H9 (cell line): ENCODE measurements around the gene RNF32. TPM values are rescaled to one million over a fixed set of nuclear protein-coding genes. Genes with fewer than 3 reads are reported as not detected.

Experiments
- DNase-seq: peaks from one replicate; pipeline ENCODE4 v3.0.0-alpha.2; 2017
- H2AFZ ChIP-seq: one replicate; pipeline ENCODE4 v1.6.1; 2013; ENCODE audit warnings: mild to moderate bottlenecking, low read length, control low read depth, moderate library complexity
- H2AK5ac ChIP-seq: 2 replicates; pipeline ENCODE4 v1.6.1; 2013; ENCODE audit warnings: low read length, control low read depth, mixed read lengths; ENCODE audit not compliant: insufficient read length
- H2BK120ac ChIP-seq: one replicate; pipeline ENCODE4 v1.6.1; 2013; ENCODE audit warnings: low read depth, mild to moderate bottlenecking, low read length, control low read depth, inconsistent platforms; ENCODE audit not compliant: poor library complexity, severe bottlenecking
- H2BK12ac ChIP-seq: 2 replicates; pipeline ENCODE4 v1.6.1; 2013; ENCODE audit warnings: low read length, control low read depth, mixed read lengths, low read depth; ENCODE audit not compliant: insufficient read length
- H2BK15ac ChIP-seq: 2 replicates; pipeline ENCODE4 v1.6.1; 2013; ENCODE audit warnings: low read depth, low read length, control low read depth
- H2BK20ac ChIP-seq: one replicate; pipeline ENCODE4 v1.6.1; 2013; ENCODE audit warnings: low read depth, mild to moderate bottlenecking, low read length, control low read depth, inconsistent platforms; ENCODE audit not compliant: poor library complexity, severe bottlenecking
- H2BK5ac ChIP-seq: 2 replicates; pipeline ENCODE4 v1.6.1; 2013; ENCODE audit warnings: low read length, control low read depth, mixed read lengths; ENCODE audit not compliant: insufficient read length
- H3K14ac ChIP-seq: 2 replicates; pipeline ENCODE4 v1.6.1; 2013; ENCODE audit warnings: low read length, control low read depth; ENCODE audit not compliant: insufficient read depth
- H3K18ac ChIP-seq: 2 replicates; pipeline ENCODE4 v1.6.1; 2013; ENCODE audit warnings: low read depth, mild to moderate bottlenecking, mixed read lengths, low read length, control low read depth; ENCODE audit not compliant: insufficient read length
- H3K23ac ChIP-seq: 2 replicates; pipeline ENCODE4 v1.6.1; 2013; ENCODE audit warnings: low read length, control low read depth, mixed read lengths, low read depth; ENCODE audit not compliant: insufficient read length
- H3K23me2 ChIP-seq: 2 replicates; pipeline ENCODE4 v1.6.1; 2013; ENCODE audit warnings: low read depth, mild to moderate bottlenecking, mixed read lengths, low read length, control low read depth; ENCODE audit not compliant: insufficient read length, poor library complexity, severe bottlenecking
- H3K27ac ChIP-seq: 2 replicates; pipeline ENCODE4 v1.5.1; 2013; ENCODE audit warnings: low read length, control low read depth, mixed read lengths, low read depth; ENCODE audit not compliant: insufficient read length
- H3K27me3 ChIP-seq: 2 replicates; pipeline ENCODE4 v1.6.1; 2013; ENCODE audit warnings: low read length, control low read depth, inconsistent platforms; ENCODE audit not compliant: insufficient read depth
- H3K4ac ChIP-seq: 2 replicates; pipeline ENCODE4 v1.6.1; 2013; ENCODE audit warnings: low read depth, mild to moderate bottlenecking, control low read depth, inconsistent platforms, low read length, moderate library complexity
- H3K4me1 ChIP-seq: 2 replicates; pipeline ENCODE4 v1.6.1; 2013; ENCODE audit warnings: low read length, control low read depth, inconsistent platforms; ENCODE audit not compliant: insufficient read depth
- H3K4me2 ChIP-seq: 2 replicates; pipeline ENCODE4 v1.6.1; 2013; ENCODE audit warnings: low read length, control low read depth, mixed read lengths; ENCODE audit not compliant: insufficient read length, insufficient read depth
- H3K56ac ChIP-seq: 2 replicates; pipeline ENCODE4 v1.6.1; 2013; ENCODE audit warnings: low read depth, mild to moderate bottlenecking, mixed read lengths, low read length, control low read depth; ENCODE audit not compliant: insufficient read length
- H3K79me1 ChIP-seq: 2 replicates; pipeline ENCODE4 v1.6.1; 2013; ENCODE audit warnings: low read depth, mild to moderate bottlenecking, moderate library complexity, low read length, control low read depth, inconsistent platforms; ENCODE audit not compliant: insufficient read depth, poor library complexity, severe bottlenecking
- H3K79me2 ChIP-seq: 2 replicates; pipeline ENCODE4 v1.6.1; 2013; ENCODE audit warnings: low read length, control low read depth, inconsistent platforms; ENCODE audit not compliant: insufficient read depth
- H3K9ac ChIP-seq: 2 replicates; pipeline ENCODE4 v1.6.1; 2013; ENCODE audit warnings: low read length, control low read depth, mixed read lengths; ENCODE audit not compliant: insufficient read length; ENCODE audit errors: extremely low read depth
- H3K9me3 ChIP-seq: one replicate; pipeline ENCODE4 v1.6.1; 2013; ENCODE audit warnings: low read depth, low read length, inconsistent platforms; ENCODE audit not compliant: control insufficient read depth
- H3T11ph ChIP-seq: one replicate; pipeline ENCODE4 v1.6.1; 2013; ENCODE audit warnings: mild to moderate bottlenecking, low read length, control low read depth, inconsistent platforms
- H4K20me1 ChIP-seq: one replicate; pipeline ENCODE4 v1.6.1; 2013; ENCODE audit not compliant: control insufficient read depth, insufficient read length, insufficient read depth
- H4K5ac ChIP-seq: 2 replicates; pipeline ENCODE4 v1.6.1; 2013; ENCODE audit warnings: low read depth, mild to moderate bottlenecking, mixed read lengths, low read length, control low read depth; ENCODE audit not compliant: insufficient read length
- H4K8ac ChIP-seq: replicated peaks from 2 replicates; pipeline ENCODE4 v1.6.1; 2013; ENCODE audit warnings: low read length, control low read depth, mixed read lengths, low read depth; ENCODE audit not compliant: insufficient read length
- H4K91ac ChIP-seq: 2 replicates; pipeline ENCODE4 v1.6.1; 2013; ENCODE audit warnings: low read depth, mild to moderate bottlenecking, moderate library complexity, mixed read lengths, low read length, control low read depth; ENCODE audit not compliant: insufficient read length
- H3K27ac Mint-ChIP-seq, 3 experiments: 2 replicates in 2 of 3; 3 replicates in 1 of 3; pipeline ENCODE4 v1.8.0; 2020 to 2021; ENCODE audit warnings: mixed read lengths in 3 of 3, mild to moderate bottlenecking in 1 of 3, moderate library complexity in 1 of 3
- H3K27me3 Mint-ChIP-seq: 2 replicates; pipeline ENCODE4 v1.8.0; 2021; ENCODE audit warnings: low read depth, mild to moderate bottlenecking, moderate library complexity, mixed read lengths
- H3K36me3 Mint-ChIP-seq, 3 experiments: 2 replicates in 2 of 3; 3 replicates in 1 of 3; pipeline ENCODE4 v1.8.0; 2020 to 2021; ENCODE audit warnings: low read depth in 3 of 3, mixed read lengths in 3 of 3; ENCODE audit not compliant: insufficient read depth in 1 of 3
- H3K4me1 Mint-ChIP-seq, 2 experiments: 2 replicates each; pipeline ENCODE4 v1.8.0; 2020; ENCODE audit warnings: mixed read lengths in 2 of 2
- H3K4me3 Mint-ChIP-seq, 2 experiments: 2 replicates in 1 of 2; 3 replicates in 1 of 2; pipeline ENCODE4 v1.8.0; 2020 to 2021; ENCODE audit warnings: mild to moderate bottlenecking in 2 of 2, mixed read lengths in 2 of 2, moderate library complexity in 1 of 2
- H3K9me3 Mint-ChIP-seq, 2 experiments: 2 replicates in 1 of 2; 3 replicates in 1 of 2; pipeline ENCODE4 v1.8.0; 2020; ENCODE audit warnings: mild to moderate bottlenecking in 2 of 2, mixed read lengths in 2 of 2, moderate library complexity in 1 of 2
- CTCF ChIP-seq: fragments of 200-600 bp; sonication (generic); conservative IDR thresholded peaks from 3 replicates; pipeline ENCODE4 v1.8.0; 2021; ENCODE audit warnings: antibody characterized with exemption, mild to moderate bottlenecking
- WGBS: extraction: QIAGEN DNeasy Blood & Tissue Kit; methylation state at CpG from one replicate; pipeline ENCODE4 v1.1.7; 2013; ENCODE audit warnings: missing lambda C conversion rate, low lambda C conversion rate, mixed read lengths; ENCODE audit not compliant: insufficient read length; ENCODE audit errors: extremely low coverage; 5-methylcytosine and 5-hydroxymethylcytosine counted together
- total RNA-seq: library from RNA; stranded (reverse); gene quantifications from 2 replicates; pipeline ENCODE4 v1.2.1, GENCODE V29; 2021

Gene RNF32
- total RNA-seq, 1 experiment from 2014 or later = 0.90 TPM

DNA sequence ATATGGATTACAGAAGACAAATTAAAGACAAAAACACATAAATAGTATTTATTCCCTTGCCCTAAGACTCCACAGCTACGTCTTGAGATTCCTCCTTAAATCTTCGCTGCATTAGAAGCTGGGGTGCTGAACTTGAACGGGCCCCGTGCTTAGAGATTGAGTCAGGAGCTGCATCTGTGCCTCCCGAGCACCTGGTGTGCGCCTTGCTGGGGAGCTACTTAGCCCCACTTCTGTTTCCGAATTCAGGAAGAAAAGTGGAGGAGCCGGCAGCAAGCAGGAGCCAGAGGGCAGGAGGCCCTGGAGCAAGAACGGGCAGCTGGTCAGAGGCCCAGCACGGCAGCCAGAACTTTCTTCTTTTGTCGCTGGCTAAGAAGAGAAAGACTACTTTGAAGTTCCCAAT lies 30.4 kb upstream of the RNF32 start:
- Histone ChIP-seq H2BK15ac (no peak overlapping the region), H4K8ac (no peak overlapping the region), H3K9ac (no peak overlapping the region), H4K5ac (no peak overlapping the region), H3K79me1 (no peaks in the 10 kb centered on the region), H2BK20ac (no peak overlapping the region), H3K23ac (no peak overlapping the region), H2AK5ac (no peak overlapping the region), H3K27ac (no peak overlapping the region), H3K23me2 (no peaks in the 10 kb centered on the region), H3K27me3 (no peaks in the 10 kb centered on the region), H4K91ac (no peak overlapping the region), H3K4ac (no peak overlapping the region), H2BK5ac (no peak overlapping the region), H3K56ac (no peak overlapping the region), H3K18ac (no peak overlapping the region), H2BK120ac (no peak overlapping the region), H2AFZ (no peak overlapping the region), H3K4me1 (no peaks in the 10 kb centered on the region), H3K14ac (no peak overlapping the region), H3K79me2 (no peaks in the 10 kb centered on the region), H3T11ph (no peak overlapping the region), H4K20me1 (peaks cover 2% of the 10 kb centered on the region), H2BK12ac (no peak overlapping the region), H3K4me2 (no peak overlapping the region), H3K9me3 (no peaks in the 10 kb centered on the region)
- no peaks in the 10 kb centered on the region for H3K36me3 Mint-ChIP-seq
- H3K27ac Mint-ChIP-seq = no peak overlapping the region
- H3K4me3 Mint-ChIP-seq = no peak overlapping the region
- peaks cover 17% of the 10 kb centered on the region for H3K27me3 Mint-ChIP-seq
- H3K4me1 Mint-ChIP-seq = peaks cover 20 to 28% of the 10 kb centered on the region in 2 experiments
- WGBS = no CpG with 5 or more reads among the region's 11 CpGs
- TF ChIP-seq CTCF = no peak
- no peak for DNase-seq
- no peaks in the 10 kb centered on the region for H3K9me3 Mint-ChIP-seq
